H9 (cell line): ENCODE measurements around the gene GRIK1. TPM values are rescaled to one million over a fixed set of nuclear protein-coding genes. Genes with fewer than 3 reads are reported as not detected.

Experiments
- DNase-seq: peaks from one replicate; pipeline ENCODE4 v3.0.0-alpha.2; 2017
- H2AFZ ChIP-seq: one replicate; pipeline ENCODE4 v1.6.1; 2013; ENCODE audit warnings: mild to moderate bottlenecking, low read length, control low read depth, moderate library complexity
- H2AK5ac ChIP-seq: 2 replicates; pipeline ENCODE4 v1.6.1; 2013; ENCODE audit warnings: low read length, control low read depth, mixed read lengths; ENCODE audit not compliant: insufficient read length
- H2BK120ac ChIP-seq: one replicate; pipeline ENCODE4 v1.6.1; 2013; ENCODE audit warnings: low read depth, mild to moderate bottlenecking, low read length, control low read depth, inconsistent platforms; ENCODE audit not compliant: poor library complexity, severe bottlenecking
- H2BK12ac ChIP-seq: 2 replicates; pipeline ENCODE4 v1.6.1; 2013; ENCODE audit warnings: low read length, control low read depth, mixed read lengths, low read depth; ENCODE audit not compliant: insufficient read length
- H2BK15ac ChIP-seq: 2 replicates; pipeline ENCODE4 v1.6.1; 2013; ENCODE audit warnings: low read depth, low read length, control low read depth
- H2BK20ac ChIP-seq: one replicate; pipeline ENCODE4 v1.6.1; 2013; ENCODE audit warnings: low read depth, mild to moderate bottlenecking, low read length, control low read depth, inconsistent platforms; ENCODE audit not compliant: poor library complexity, severe bottlenecking
- H2BK5ac ChIP-seq: 2 replicates; pipeline ENCODE4 v1.6.1; 2013; ENCODE audit warnings: low read length, control low read depth, mixed read lengths; ENCODE audit not compliant: insufficient read length
- H3K14ac ChIP-seq: 2 replicates; pipeline ENCODE4 v1.6.1; 2013; ENCODE audit warnings: low read length, control low read depth; ENCODE audit not compliant: insufficient read depth
- H3K18ac ChIP-seq: 2 replicates; pipeline ENCODE4 v1.6.1; 2013; ENCODE audit warnings: low read depth, mild to moderate bottlenecking, mixed read lengths, low read length, control low read depth; ENCODE audit not compliant: insufficient read length
- H3K23ac ChIP-seq: 2 replicates; pipeline ENCODE4 v1.6.1; 2013; ENCODE audit warnings: low read length, control low read depth, mixed read lengths, low read depth; ENCODE audit not compliant: insufficient read length
- H3K23me2 ChIP-seq: 2 replicates; pipeline ENCODE4 v1.6.1; 2013; ENCODE audit warnings: low read depth, mild to moderate bottlenecking, mixed read lengths, low read length, control low read depth; ENCODE audit not compliant: insufficient read length, poor library complexity, severe bottlenecking
- H3K27ac ChIP-seq: 2 replicates; pipeline ENCODE4 v1.5.1; 2013; ENCODE audit warnings: low read length, control low read depth, mixed read lengths, low read depth; ENCODE audit not compliant: insufficient read length
- H3K27me3 ChIP-seq: 2 replicates; pipeline ENCODE4 v1.6.1; 2013; ENCODE audit warnings: low read length, control low read depth, inconsistent platforms; ENCODE audit not compliant: insufficient read depth
- H3K4ac ChIP-seq: 2 replicates; pipeline ENCODE4 v1.6.1; 2013; ENCODE audit warnings: low read depth, mild to moderate bottlenecking, control low read depth, inconsistent platforms, low read length, moderate library complexity
- H3K4me1 ChIP-seq: 2 replicates; pipeline ENCODE4 v1.6.1; 2013; ENCODE audit warnings: low read length, control low read depth, inconsistent platforms; ENCODE audit not compliant: insufficient read depth
- H3K4me2 ChIP-seq: 2 replicates; pipeline ENCODE4 v1.6.1; 2013; ENCODE audit warnings: low read length, control low read depth, mixed read lengths; ENCODE audit not compliant: insufficient read length, insufficient read depth
- H3K56ac ChIP-seq: 2 replicates; pipeline ENCODE4 v1.6.1; 2013; ENCODE audit warnings: low read depth, mild to moderate bottlenecking, mixed read lengths, low read length, control low read depth; ENCODE audit not compliant: insufficient read length
- H3K79me1 ChIP-seq: 2 replicates; pipeline ENCODE4 v1.6.1; 2013; ENCODE audit warnings: low read depth, mild to moderate bottlenecking, moderate library complexity, low read length, control low read depth, inconsistent platforms; ENCODE audit not compliant: insufficient read depth, poor library complexity, severe bottlenecking
- H3K79me2 ChIP-seq: 2 replicates; pipeline ENCODE4 v1.6.1; 2013; ENCODE audit warnings: low read length, control low read depth, inconsistent platforms; ENCODE audit not compliant: insufficient read depth
- H3K9ac ChIP-seq: 2 replicates; pipeline ENCODE4 v1.6.1; 2013; ENCODE audit warnings: low read length, control low read depth, mixed read lengths; ENCODE audit not compliant: insufficient read length; ENCODE audit errors: extremely low read depth
- H3K9me3 ChIP-seq: one replicate; pipeline ENCODE4 v1.6.1; 2013; ENCODE audit warnings: low read depth, low read length, inconsistent platforms; ENCODE audit not compliant: control insufficient read depth
- H3T11ph ChIP-seq: one replicate; pipeline ENCODE4 v1.6.1; 2013; ENCODE audit warnings: mild to moderate bottlenecking, low read length, control low read depth, inconsistent platforms
- H4K20me1 ChIP-seq: one replicate; pipeline ENCODE4 v1.6.1; 2013; ENCODE audit not compliant: control insufficient read depth, insufficient read length, insufficient read depth
- H4K5ac ChIP-seq: 2 replicates; pipeline ENCODE4 v1.6.1; 2013; ENCODE audit warnings: low read depth, mild to moderate bottlenecking, mixed read lengths, low read length, control low read depth; ENCODE audit not compliant: insufficient read length
- H4K8ac ChIP-seq: replicated peaks from 2 replicates; pipeline ENCODE4 v1.6.1; 2013; ENCODE audit warnings: low read length, control low read depth, mixed read lengths, low read depth; ENCODE audit not compliant: insufficient read length
- H4K91ac ChIP-seq: 2 replicates; pipeline ENCODE4 v1.6.1; 2013; ENCODE audit warnings: low read depth, mild to moderate bottlenecking, moderate library complexity, mixed read lengths, low read length, control low read depth; ENCODE audit not compliant: insufficient read length
- H3K27ac Mint-ChIP-seq, 3 experiments: 2 replicates in 2 of 3; 3 replicates in 1 of 3; pipeline ENCODE4 v1.8.0; 2020 to 2021; ENCODE audit warnings: mixed read lengths in 3 of 3, mild to moderate bottlenecking in 1 of 3, moderate library complexity in 1 of 3
- H3K27me3 Mint-ChIP-seq: 2 replicates; pipeline ENCODE4 v1.8.0; 2021; ENCODE audit warnings: low read depth, mild to moderate bottlenecking, moderate library complexity, mixed read lengths
- H3K36me3 Mint-ChIP-seq, 3 experiments: 2 replicates in 2 of 3; 3 replicates in 1 of 3; pipeline ENCODE4 v1.8.0; 2020 to 2021; ENCODE audit warnings: low read depth in 3 of 3, mixed read lengths in 3 of 3; ENCODE audit not compliant: insufficient read depth in 1 of 3
- H3K4me1 Mint-ChIP-seq, 2 experiments: 2 replicates each; pipeline ENCODE4 v1.8.0; 2020; ENCODE audit warnings: mixed read lengths in 2 of 2
- H3K4me3 Mint-ChIP-seq, 2 experiments: 2 replicates in 1 of 2; 3 replicates in 1 of 2; pipeline ENCODE4 v1.8.0; 2020 to 2021; ENCODE audit warnings: mild to moderate bottlenecking in 2 of 2, mixed read lengths in 2 of 2, moderate library complexity in 1 of 2
- H3K9me3 Mint-ChIP-seq, 2 experiments: 2 replicates in 1 of 2; 3 replicates in 1 of 2; pipeline ENCODE4 v1.8.0; 2020; ENCODE audit warnings: mild to moderate bottlenecking in 2 of 2, mixed read lengths in 2 of 2, moderate library complexity in 1 of 2
- CTCF ChIP-seq: fragments of 200-600 bp; sonication (generic); conservative IDR thresholded peaks from 3 replicates; pipeline ENCODE4 v1.8.0; 2021; ENCODE audit warnings: antibody characterized with exemption, mild to moderate bottlenecking
- WGBS: extraction: QIAGEN DNeasy Blood & Tissue Kit; methylation state at CpG from one replicate; pipeline ENCODE4 v1.1.7; 2013; ENCODE audit warnings: missing lambda C conversion rate, low lambda C conversion rate, mixed read lengths; ENCODE audit not compliant: insufficient read length; ENCODE audit errors: extremely low coverage; 5-methylcytosine and 5-hydroxymethylcytosine counted together
- total RNA-seq: library from RNA; stranded (reverse); gene quantifications from 2 replicates; pipeline ENCODE4 v1.2.1, GENCODE V29; 2021

GRIK1 gene
- total RNA-seq, 1 experiment from 2014 or later = not detected

GRCh38 chr21:29676395-29676794 lies 263.4 kb downstream of the GRIK1 start:
- no peak overlapping the region for H2AK5ac ChIP-seq
- no peaks in the 10 kb centered on the region for H3K27me3 ChIP-seq
- H3K18ac ChIP-seq = no peak overlapping the region
- Mint-ChIP-seq H3K4me1 (peaks cover 29 to 38% of the 10 kb centered on the region in 2 experiments), H3K4me3 (no peak overlapping the region), H3K9me3 (no peaks in the 10 kb centered on the region), H3K27ac (peak overlapping the region in 1 of 3 experiments; percentile 54; a peak in 3 of 7 replicates), H3K27me3 (no peaks in the 10 kb centered on the region), H3K36me3 (no peaks in the 10 kb centered on the region)
- no peaks in the 10 kb centered on the region for H3K23me2 ChIP-seq
- TF ChIP-seq CTCF = no peak
- no peak overlapping the region for H3K56ac ChIP-seq
- no peak overlapping the region for H2BK12ac ChIP-seq
- peak overlapping the region; percentile 11 for H3K4me2 ChIP-seq
- no peak overlapping the region for H3K27ac ChIP-seq
- no CpG with 5 or more reads among the region's 4 CpGs for WGBS
- H2BK20ac ChIP-seq = no peak overlapping the region
- H2BK5ac ChIP-seq = no peak overlapping the region
- no peaks in the 10 kb centered on the region for H3K79me2 ChIP-seq
- no peak overlapping the region for H2AFZ ChIP-seq
- no peak overlapping the region for H3K4ac ChIP-seq
- no peak overlapping the region for H4K8ac ChIP-seq
- no peaks in the 10 kb centered on the region; the same call in 1 of the 2 replicates for H3K4me1 ChIP-seq
- no peaks in the 10 kb centered on the region for H4K20me1 ChIP-seq
- H3K9me3 ChIP-seq = no peaks in the 10 kb centered on the region
- no peaks in the 10 kb centered on the region for H3K79me1 ChIP-seq
- no peak for DNase-seq
- H4K5ac ChIP-seq = no peak overlapping the region
- no peak overlapping the region for H2BK15ac ChIP-seq
- no peak overlapping the region for H3T11ph ChIP-seq
- H3K23ac ChIP-seq = no peak overlapping the region
- H2BK120ac ChIP-seq = no peak overlapping the region
- no peak overlapping the region for H3K14ac ChIP-seq
- H4K91ac ChIP-seq = no peak overlapping the region
- peak overlapping the region; percentile 43 for H3K9ac ChIP-seq
